GM12875 (cell line): ENCODE results near the gene CCR3.

Source experiments
- H3K4me3 ChIP-seq: one replicate; pipeline ENCODE4 v1.5.1; 2011; ENCODE audit warnings: low read depth, low read length, control low read depth
- TF ChIP-seq, protein P1 (sequence below): IDR thresholded peaks from 2 replicates; pipeline ENCODE4 v1.5.1; 2011; ENCODE audit warnings: low read depth, mild to moderate bottlenecking, control low read depth, inconsistent platforms, low read length, moderate library complexity, borderline replicate concordance; ENCODE audit not compliant: insufficient read depth

The CCR3 gene

DNA sequence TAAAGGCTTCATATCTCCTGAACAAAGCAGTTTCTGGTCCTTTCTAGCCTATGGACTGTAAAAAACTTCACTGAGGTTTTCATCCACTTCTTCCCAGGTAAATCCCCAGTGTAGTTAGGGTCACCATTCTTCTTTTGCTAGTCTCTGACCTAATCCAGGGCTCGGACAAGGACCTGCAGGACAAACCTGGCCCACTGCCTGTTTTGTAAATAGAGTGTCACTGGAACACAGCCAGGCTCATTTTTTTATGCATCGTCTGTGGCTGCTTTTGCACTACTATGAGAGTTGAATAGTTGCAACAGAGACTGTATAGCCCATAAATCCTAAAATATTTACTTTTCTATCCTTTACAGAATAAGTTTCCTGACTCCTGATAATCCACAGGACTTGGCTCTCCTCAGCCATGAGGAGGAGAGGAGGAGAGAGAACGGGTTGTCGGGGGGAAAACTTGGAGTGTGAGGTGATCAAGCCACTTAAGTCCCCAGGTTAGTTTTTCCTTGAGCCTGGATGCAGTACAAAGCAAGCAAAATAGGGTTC lies 29.0 kb downstream of the CCR3 start:
- TF ChIP-seq, protein P1, sequence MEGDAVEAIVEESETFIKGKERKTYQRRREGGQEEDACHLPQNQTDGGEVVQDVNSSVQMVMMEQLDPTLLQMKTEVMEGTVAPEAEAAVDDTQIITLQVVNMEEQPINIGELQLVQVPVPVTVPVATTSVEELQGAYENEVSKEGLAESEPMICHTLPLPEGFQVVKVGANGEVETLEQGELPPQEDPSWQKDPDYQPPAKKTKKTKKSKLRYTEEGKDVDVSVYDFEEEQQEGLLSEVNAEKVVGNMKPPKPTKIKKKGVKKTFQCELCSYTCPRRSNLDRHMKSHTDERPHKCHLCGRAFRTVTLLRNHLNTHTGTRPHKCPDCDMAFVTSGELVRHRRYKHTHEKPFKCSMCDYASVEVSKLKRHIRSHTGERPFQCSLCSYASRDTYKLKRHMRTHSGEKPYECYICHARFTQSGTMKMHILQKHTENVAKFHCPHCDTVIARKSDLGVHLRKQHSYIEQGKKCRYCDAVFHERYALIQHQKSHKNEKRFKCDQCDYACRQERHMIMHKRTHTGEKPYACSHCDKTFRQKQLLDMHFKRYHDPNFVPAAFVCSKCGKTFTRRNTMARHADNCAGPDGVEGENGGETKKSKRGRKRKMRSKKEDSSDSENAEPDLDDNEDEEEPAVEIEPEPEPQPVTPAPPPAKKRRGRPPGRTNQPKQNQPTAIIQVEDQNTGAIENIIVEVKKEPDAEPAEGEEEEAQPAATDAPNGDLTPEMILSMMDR = no peak
- H3K4me3 ChIP-seq = no peak overlapping the region

DNA sequence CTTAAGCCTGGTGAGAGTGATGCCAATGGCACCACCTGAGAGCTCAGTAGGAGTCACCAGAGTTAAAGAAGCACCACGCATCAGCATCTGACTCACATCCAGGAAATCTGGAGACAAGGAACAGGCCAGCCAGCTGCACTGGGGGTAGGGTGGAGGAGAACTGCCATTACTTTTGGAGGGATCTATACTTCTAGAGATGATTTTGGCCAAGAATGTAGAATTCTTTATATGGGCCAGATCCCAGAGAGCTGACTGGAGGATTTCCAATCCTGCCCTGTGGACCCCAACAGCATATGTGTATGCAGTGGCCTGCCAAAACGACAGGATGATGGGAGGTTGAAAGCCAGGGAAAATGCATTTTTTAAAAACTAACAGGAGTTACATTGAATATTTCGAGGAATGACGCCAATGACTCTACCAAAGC lies 29.8 kb downstream of the CCR3 start:
- no peak overlapping the region for H3K4me3 ChIP-seq
- TF ChIP-seq, protein P1 = no peak

DNA sequence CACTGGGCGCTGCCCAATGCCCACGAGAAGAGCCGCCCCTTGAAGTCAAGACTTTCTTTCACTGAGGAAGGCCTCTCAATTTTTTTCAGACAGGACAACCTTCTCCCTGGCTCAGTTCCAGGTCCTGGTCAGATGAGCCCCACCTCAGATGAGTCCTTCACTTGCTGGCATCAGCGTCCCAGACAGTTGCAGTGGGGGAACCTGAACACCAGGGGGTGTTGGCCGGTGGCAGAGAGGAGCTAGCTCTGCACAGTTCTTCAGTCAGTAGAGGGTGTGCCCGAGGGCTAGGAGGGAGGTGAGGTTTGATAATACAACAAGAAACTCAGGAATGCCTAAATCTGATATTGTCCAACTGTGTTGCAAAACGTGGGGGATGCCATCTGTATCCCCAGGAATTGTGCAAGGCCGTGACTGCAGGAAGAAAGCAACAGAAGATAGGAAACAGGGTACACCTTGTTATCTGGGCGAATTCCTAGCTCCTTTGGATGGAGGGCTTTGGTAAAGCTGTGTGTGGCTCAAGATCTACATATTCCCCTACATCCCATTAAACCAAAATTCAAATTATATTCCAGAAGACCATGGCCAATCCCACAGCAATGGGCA lies 34.3 kb downstream of the CCR3 start:
- no peak overlapping the region for H3K4me3 ChIP-seq
- TF ChIP-seq, protein P1 = peak; percentile 92

DNA sequence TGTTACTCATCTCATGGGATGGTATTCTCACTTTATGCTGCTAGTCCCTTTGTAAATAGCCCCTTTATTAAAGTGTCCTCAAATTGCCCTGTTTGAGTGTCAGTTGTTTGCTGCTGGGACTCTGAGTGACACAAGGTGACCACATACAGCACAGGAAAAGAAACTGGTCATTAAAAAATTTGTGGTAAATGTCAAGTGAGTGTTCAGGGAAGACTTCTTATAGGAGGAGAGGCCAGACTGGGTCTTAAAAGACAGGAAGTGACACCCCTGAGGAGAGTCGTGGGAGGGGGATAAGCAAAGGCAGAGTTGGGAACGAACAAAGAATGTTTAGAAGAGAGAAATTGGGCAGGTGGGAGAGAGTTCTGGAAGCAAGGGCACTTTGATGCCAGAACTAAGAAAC lies 35.2 kb downstream of the CCR3 start:
- TF ChIP-seq, protein P1 = no peak
- H3K4me3 ChIP-seq = no peak overlapping the region

DNA sequence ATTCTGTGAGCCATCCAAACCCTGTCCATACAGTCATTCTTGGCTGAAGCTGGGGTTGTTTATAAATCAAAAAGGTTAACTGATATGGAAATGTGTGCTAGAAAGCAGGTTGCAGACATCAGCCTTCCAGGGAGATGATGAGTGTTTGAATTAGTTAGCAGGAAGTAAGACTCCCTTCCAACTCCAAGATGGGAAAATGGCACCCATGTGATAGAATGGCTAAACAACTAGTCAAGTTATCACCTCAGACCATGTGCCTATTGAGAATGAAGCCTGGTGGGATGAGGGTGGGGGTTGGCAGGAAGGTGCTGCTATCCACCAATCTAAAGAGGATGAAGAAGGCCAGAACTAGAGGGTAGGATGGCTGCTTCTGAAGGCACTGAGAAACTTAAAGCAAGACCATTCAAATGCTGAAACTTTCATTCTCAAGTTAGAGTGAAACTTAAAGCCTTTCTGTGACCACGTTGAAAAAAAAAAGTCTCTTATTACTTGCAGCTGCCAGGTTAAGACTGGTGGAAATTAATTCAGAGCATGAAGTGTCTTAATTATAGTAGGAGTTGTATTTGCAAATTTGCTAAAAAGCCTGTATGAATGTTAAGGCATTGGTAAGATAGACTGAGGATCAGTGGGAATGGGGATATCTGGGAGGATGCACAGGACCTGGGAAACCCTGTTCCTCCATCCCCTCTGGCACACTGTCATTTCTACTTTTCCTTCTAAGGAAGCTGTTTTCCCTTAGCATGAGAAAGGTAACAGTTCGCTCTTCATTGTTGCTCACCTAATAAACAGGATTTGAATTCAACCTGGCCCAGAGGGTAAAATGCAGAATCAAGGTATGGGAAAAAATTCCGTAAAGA lies 36.8 kb downstream of the CCR3 start:
- TF ChIP-seq, protein P1 = no peak
- no peak overlapping the region for H3K4me3 ChIP-seq

DNA sequence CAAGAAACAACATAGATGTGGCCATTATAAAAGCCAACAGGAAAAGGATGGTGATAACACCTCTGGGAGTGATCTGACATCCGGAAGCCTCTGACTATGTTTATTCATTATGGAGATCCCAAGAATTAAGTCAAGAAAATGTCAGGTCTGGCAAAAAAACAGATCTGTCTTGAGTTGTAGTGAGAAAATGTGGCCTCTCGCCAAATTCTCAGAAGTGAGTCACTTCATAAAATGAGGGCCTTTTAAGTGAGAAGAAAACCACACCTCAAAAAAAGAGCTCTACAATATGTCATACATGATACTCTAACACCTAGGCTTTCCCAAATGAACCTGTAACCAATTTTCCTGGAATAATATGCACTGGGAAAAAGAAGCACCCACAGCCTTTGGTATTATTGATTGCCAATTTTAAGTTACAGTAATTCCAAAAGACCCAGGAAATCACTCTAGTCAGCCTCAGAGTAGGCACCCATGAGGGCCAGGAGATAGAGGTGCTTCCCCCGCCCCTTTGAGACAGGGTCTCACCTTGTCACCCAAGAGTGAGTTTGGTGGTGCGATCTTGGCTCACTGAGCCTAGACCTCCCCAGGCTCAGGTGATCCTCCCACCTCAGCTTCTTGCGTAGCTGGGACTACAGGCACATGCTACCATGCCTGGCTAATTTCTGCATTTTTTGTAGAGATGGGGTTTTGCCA lies 38.0 kb downstream of the CCR3 start:
- no peak overlapping the region for H3K4me3 ChIP-seq
- TF ChIP-seq, protein P1 = no peak
